ENCODE measurements around the gene CLRN3.

Gene CLRN3

DNA sequence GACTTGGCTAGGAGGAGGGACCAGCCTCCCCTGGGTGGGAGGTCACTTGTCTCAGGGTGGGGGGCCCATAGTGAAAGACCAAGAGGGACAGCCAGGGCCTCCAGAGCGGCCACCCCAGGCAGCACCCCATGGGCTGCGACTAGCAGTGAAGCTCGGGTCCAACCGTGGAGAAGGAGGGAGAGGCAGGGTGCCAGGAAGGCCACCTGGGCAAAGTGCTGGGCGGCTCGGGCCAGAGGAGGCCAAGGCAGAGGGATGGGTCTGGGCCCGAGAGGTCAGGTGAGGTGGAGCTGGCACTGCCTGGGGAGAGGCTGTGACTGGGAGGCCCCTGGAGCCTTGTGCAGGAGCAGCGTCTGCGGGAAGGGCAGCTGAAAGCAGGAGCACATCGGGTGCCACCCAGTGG is 41.8 kb downstream of the CLRN3 start:
- Histone ChIP-seq H3K4me3 (ENCODE audit: severe bottlenecking) (no peak overlapping the region), H3K27ac (ENCODE audit: poor library complexity, severe bottlenecking) (no peak overlapping the region), H3K27me3 (ENCODE audit: insufficient read depth, poor library complexity, severe bottlenecking) (peaks cover 4% of the 10 kb centered on the region), H3K9me3 (ENCODE audit: severe bottlenecking) (no peaks in the 10 kb centered on the region), H3K4me1 (ENCODE audit: insufficient read depth, poor library complexity, severe bottlenecking) (no peaks in the 10 kb centered on the region), H3K36me3 (ENCODE audit: low read depth) (no peaks in the 10 kb centered on the region)
- no peak for ATAC-seq (ENCODE audit: low read depth)
- TF ChIP-seq, protein P1, sequence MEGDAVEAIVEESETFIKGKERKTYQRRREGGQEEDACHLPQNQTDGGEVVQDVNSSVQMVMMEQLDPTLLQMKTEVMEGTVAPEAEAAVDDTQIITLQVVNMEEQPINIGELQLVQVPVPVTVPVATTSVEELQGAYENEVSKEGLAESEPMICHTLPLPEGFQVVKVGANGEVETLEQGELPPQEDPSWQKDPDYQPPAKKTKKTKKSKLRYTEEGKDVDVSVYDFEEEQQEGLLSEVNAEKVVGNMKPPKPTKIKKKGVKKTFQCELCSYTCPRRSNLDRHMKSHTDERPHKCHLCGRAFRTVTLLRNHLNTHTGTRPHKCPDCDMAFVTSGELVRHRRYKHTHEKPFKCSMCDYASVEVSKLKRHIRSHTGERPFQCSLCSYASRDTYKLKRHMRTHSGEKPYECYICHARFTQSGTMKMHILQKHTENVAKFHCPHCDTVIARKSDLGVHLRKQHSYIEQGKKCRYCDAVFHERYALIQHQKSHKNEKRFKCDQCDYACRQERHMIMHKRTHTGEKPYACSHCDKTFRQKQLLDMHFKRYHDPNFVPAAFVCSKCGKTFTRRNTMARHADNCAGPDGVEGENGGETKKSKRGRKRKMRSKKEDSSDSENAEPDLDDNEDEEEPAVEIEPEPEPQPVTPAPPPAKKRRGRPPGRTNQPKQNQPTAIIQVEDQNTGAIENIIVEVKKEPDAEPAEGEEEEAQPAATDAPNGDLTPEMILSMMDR (IDR thresholded peaks at IDR 0.05; ENCODE audit: poor library complexity, severe bottlenecking): no peak
- no peak for DNase-seq (ENCODE audit: low spot score)

DNA sequence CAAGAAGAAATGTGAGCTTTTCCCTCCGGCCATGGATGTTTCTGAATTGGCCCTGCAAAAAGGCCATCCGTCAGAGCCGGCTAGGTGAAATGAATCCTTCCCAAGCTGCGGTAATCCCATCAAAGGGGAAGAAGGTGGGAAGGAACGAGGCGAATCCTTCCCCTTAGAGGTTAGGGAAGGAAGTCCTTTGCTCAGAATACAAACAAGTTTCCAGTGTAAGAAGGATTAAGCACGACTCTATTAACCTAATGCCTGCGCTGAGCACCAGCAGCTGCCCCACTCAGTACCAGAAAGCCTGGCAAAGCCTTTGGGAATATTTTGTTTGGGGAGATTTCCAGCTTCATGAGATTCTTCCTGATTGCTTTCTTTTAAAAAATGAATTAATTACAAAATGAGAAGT is 42.8 kb downstream of the CLRN3 start:
- TF ChIP-seq, protein P1 (IDR thresholded peaks at IDR 0.05; ENCODE audit: poor library complexity, severe bottlenecking): no peak
- H3K27ac ChIP-seq (ENCODE audit: poor library complexity, severe bottlenecking): no peak overlapping the region
- no peaks in the 10 kb centered on the region for H3K4me1 ChIP-seq (ENCODE audit: insufficient read depth, poor library complexity, severe bottlenecking)
- ATAC-seq (ENCODE audit: low read depth): no peak
- no peak overlapping the region for H3K4me3 ChIP-seq (ENCODE audit: severe bottlenecking)
- peaks cover 4% of the 10 kb centered on the region for H3K27me3 ChIP-seq (ENCODE audit: insufficient read depth, poor library complexity, severe bottlenecking)
- no peaks in the 10 kb centered on the region for H3K9me3 ChIP-seq (ENCODE audit: severe bottlenecking)
- H3K36me3 ChIP-seq (ENCODE audit: low read depth): no peaks in the 10 kb centered on the region
- DNase-seq (ENCODE audit: low spot score): no peak

DNA sequence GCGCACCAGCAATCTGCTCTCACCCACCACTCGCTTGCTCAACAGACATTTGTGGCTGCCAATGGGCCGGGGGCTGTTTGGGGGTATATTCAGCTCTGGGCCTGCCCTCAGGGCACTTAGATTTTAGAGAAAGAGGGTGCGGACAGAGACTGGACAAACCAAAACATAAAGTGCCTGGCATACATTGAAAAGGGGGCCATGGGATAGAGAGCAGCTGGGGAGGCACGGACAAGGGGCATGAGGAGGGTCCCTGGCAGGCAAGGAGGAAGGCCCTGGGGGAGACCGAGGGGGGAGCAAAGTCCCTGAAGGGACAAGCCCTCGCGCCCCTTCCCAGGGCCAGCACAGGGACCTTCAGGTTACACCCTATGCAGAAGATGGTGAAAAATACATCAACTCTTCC is 43.5 kb downstream of the CLRN3 start:
- no peak overlapping the region for H3K4me3 ChIP-seq (ENCODE audit: severe bottlenecking)
- TF ChIP-seq, protein P1 (IDR thresholded peaks at IDR 0.05; ENCODE audit: poor library complexity, severe bottlenecking): no peak
- DNase-seq (ENCODE audit: low spot score): no peak
- H3K4me1 ChIP-seq (ENCODE audit: insufficient read depth, poor library complexity, severe bottlenecking): no peaks in the 10 kb centered on the region
- H3K9me3 ChIP-seq (ENCODE audit: severe bottlenecking): no peaks in the 10 kb centered on the region
- no peak for ATAC-seq (ENCODE audit: low read depth)
- H3K36me3 ChIP-seq (ENCODE audit: low read depth): no peaks in the 10 kb centered on the region
- no peak overlapping the region for H3K27ac ChIP-seq (ENCODE audit: poor library complexity, severe bottlenecking)
- peaks cover 4% of the 10 kb centered on the region for H3K27me3 ChIP-seq (ENCODE audit: insufficient read depth, poor library complexity, severe bottlenecking)

DNA sequence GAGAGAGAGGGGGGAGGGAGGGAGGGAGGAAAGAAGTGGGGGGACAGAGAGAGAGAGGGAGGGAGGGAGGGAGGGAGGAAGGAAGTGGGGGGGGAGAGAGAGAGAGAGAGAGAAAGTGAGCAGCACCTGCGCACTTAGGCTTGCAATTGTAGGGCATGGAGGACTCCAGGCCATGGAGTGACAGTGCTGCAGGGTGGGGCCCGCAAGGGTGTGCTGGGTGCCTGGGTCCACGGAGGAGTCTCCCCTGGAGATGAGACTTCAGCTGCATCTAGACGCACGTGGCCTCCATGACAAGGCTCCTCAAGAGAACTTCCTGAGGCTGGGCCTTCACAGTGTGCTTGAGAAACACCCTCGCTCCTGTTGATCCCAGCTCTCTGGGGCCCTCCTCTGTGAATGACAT is 44.5 kb downstream of the CLRN3 start:
- Histone ChIP-seq H3K27ac (ENCODE audit: poor library complexity, severe bottlenecking) (no peak overlapping the region), H3K4me3 (ENCODE audit: severe bottlenecking) (no peak overlapping the region), H3K36me3 (ENCODE audit: low read depth) (no peaks in the 10 kb centered on the region), H3K4me1 (ENCODE audit: insufficient read depth, poor library complexity, severe bottlenecking) (no peaks in the 10 kb centered on the region), H3K9me3 (ENCODE audit: severe bottlenecking) (no peaks in the 10 kb centered on the region), H3K27me3 (ENCODE audit: insufficient read depth, poor library complexity, severe bottlenecking) (no peaks in the 10 kb centered on the region)
- DNase-seq (ENCODE audit: low spot score) (no peak), ATAC-seq (ENCODE audit: low read depth) (no peak)
- TF ChIP-seq, protein P1 (IDR thresholded peaks at IDR 0.05; ENCODE audit: poor library complexity, severe bottlenecking): no peak

DNA sequence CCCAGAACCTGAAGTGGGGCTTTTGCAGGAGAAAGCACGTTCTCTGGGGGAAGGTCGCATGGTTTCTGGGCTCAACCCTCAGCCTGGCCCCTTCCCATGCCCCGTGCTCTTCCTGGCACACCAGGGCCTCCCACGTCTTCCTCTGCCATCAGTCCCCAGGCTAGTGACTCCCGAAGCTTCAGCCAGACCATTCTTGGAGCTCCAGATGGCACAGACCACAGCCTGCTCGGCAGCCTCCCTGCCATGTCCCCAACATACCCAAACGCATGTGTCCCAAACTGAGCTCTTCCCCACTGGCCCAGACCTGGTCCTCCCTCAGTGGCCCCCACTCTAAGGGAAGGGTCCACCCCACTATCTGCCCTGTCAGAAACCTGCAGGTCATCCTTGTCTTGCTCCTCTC is 47.0 kb downstream of the CLRN3 start:
- Histone ChIP-seq H3K36me3 (ENCODE audit: low read depth) (no peaks in the 10 kb centered on the region), H3K27ac (ENCODE audit: poor library complexity, severe bottlenecking) (no peak overlapping the region), H3K4me1 (ENCODE audit: insufficient read depth, poor library complexity, severe bottlenecking) (no peaks in the 10 kb centered on the region), H3K9me3 (ENCODE audit: severe bottlenecking) (no peaks in the 10 kb centered on the region), H3K4me3 (ENCODE audit: severe bottlenecking) (no peak overlapping the region), H3K27me3 (ENCODE audit: insufficient read depth, poor library complexity, severe bottlenecking) (peaks cover 13% of the 10 kb centered on the region)
- ATAC-seq (ENCODE audit: low read depth) (no peak), DNase-seq (ENCODE audit: low spot score) (no peak)
- TF ChIP-seq, protein P1 (IDR thresholded peaks at IDR 0.05; ENCODE audit: poor library complexity, severe bottlenecking): no peak

Measured in RWPE2 (cell line).